GM13977 (cell line): ENCODE results near the gene EEF2K.
"Not testable (repeated sequence)": the region's sequence is repeated elsewhere in the genome, so short reads cannot be mapped to it uniquely, and the experiment has no call there.

Source experiments
- DNase-seq: peaks from one replicate; pipeline ENCODE4 v3.0.0; 2012; ENCODE audit warnings: low spot score
- CTCF ChIP-seq: IDR thresholded peaks from 2 replicates; pipeline ENCODE4 v1.5.1; 2012; ENCODE audit warnings: mild to moderate bottlenecking, control low read depth; ENCODE audit not compliant: insufficient read depth; ENCODE audit errors: extremely low read depth, missing control alignments
- in situ Hi-C: fragments of 300-500 bp; cut with MboI; formaldehyde crosslinking; loops from one replicate; pipeline ENCODE4 v1.12.0; 2022; ENCODE audit warnings: low sequenced_read_pairs, low pct_unique_long_range_greater_than_20kb, mixed read lengths, inconsistent platforms; ENCODE audit not compliant: unreplicated experiment

The EEF2K gene

GRCh38 chr16:22216191-22216831 lies 10.2 kb downstream of the EEF2K start:
- no peak for DNase-seq
- in situ Hi-C loops, result no loop called here
- no peak for TF ChIP-seq CTCF

DNA sequence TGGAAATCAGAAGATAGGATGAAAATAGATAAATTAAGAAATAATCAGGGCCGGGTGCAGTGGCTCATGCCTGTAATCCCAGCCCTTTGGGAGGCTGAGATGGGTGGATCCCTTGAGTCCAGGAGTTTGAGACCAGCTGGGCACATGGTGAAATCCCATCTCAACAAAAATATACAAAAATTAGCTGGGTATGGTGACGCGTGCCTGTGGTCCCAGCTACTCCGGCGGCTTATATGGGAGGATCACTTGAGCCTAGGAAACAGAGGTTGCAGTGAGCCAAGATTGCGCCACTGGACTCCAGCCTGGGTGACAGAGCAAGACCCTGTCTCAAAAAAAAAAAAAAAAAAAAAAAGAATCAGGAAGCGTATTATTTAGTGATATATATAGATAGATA lies 10.8 kb downstream of the EEF2K start:
- DNase-seq, in situ Hi-C loops: not testable (repeated sequence)

DNA sequence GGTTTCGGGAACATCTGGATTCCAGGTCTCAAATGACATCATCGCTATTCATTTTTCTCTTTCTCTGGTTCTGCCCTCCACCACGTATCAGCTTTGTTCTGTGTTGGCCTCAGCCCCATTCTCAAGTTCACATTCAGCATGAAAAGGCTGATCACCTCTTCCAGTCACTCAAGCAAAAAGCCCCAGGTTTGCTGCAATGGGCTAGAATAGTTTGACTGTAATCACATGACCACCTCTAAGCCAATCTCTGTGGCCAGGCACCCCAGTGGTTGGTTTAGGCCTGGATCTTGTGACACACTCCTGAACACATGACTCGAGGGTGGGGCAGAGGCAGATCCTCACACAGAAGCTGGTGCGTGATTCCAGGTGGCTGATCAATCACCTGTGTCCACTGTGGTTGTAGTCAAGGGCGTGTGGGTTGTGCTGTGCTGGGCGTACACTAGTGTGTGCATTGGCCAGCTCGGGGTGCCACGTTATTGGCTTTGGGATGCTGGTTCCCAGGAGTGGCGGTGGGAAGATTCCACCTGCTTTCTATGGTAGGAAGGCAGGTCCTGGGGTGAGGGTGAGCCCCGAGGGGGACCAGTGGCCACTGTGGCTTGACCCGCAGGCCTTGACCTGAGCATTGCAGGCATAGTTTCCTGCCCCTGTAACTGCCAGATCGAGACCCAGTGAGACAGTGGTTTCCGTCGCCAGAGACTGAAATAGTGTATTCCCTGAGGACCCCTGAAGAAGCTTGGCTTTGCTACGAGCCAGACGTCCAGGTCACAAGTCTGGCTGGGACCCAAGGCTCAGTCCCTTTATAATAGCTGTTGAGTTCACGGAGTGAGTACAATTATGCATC lies 12.0 kb downstream of the EEF2K start:
- DNase-seq, result peak; percentile 90
- in situ Hi-C loops, result no loop called here
- TF ChIP-seq CTCF, result no peak

DNA sequence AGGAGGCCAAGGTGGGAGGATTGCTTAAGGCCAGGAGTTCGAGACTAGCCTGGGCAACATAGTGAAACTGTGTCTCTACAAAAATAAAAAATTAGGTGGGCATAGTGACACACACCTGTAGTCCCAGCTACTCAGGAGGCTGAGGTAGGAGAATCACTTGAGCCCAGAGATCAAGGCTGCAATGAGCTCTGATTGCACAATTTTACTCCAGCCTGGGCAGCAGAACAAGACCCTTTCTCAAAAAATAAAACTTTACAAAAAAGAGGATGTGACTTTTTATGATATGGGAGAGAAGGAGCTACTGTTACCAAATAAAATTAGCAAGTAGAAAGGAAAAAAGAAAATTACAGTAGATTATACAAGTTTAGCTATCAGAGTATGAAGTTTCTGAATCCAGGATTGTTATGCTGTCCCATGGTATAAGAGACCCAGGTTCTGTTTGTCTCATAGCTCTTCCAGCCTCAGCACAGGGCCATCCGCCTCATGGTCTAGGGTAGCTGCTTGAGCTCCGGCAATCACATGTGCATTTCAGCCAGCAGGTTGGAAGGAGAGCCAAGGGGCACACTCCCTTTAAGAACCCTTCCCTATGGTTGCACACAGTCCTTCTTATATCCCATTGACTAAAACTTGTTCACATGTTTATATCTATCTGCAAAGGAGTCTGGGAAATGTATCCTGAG lies 13.5 kb downstream of the EEF2K start:
- in situ Hi-C loops, result no loop called here
- TF ChIP-seq CTCF, result no peak
- no peak for DNase-seq

GRCh38 chr16:22220069-22220440 lies 14.0 kb downstream of the EEF2K start:
- DNase-seq, result no peak
- in situ Hi-C loops, result no loop called here
- TF ChIP-seq CTCF, result no peak

GRCh38 chr16:22220714-22221113 lies 14.6 kb downstream of the EEF2K start:
- no peak for DNase-seq
- TF ChIP-seq CTCF, result no peak
- in situ Hi-C loops, result no loop called here

DNA sequence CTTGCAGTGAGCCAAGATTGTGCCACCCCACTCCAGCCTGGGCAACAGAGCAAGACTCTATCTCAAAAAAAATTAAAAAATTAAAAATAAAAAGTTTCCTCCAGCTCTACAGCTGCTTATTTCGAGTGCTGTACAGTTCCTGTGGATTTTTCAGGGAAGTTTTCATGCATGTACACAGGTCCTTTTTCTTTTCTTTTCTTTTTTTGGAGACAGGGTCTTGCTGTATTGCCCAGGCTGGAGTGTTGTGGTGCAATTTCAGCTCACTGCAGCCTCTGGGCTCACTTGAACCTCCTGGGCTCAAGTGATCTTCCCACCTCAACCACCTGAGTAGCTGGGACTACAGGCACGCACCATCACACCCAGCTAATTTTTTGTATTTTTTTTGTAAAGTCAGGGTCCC lies 15.9 kb downstream of the EEF2K start:
- DNase-seq, result no peak
- TF ChIP-seq CTCF, result no peak
- in situ Hi-C loops, result no loop called here
